ENCODE data around the gene TYMP. TPM values are rescaled to one million over a fixed set of nuclear protein-coding genes. Genes with fewer than 3 reads are reported as not detected.

The TYMP gene
- total RNA-seq, 6 experiments from 2014 or later, result 30.6 to 223 (median 88.2) TPM

- H3K4me1 ChIP-seq, result no peaks in the 10 kb centered on the region
Measured at GRCh38 chr22:50517495-50518260, 12.1 kb downstream of the TYMP start.

GRCh38 chr22:50516891-50517290 is 12.9 kb downstream of the TYMP start:
- DNase-seq, result no peak
- intact Hi-C loops (cut with DNase I), result no loop called here
- no peak for TF ChIP-seq POLR2A (IDR thresholded peaks at IDR 0.05)
- no peak for TF ChIP-seq CTCF (IDR thresholded peaks at IDR 0.05)
- WGBS (ENCODE audit: insufficient coverage, low coverage, low lambda C conversion rate, missing lambda C conversion rate), result 81% methylated on average over 8 of the region's 16 CpGs
- H3K9me3 ChIP-seq, result no peaks in the 10 kb centered on the region
- no peak overlapping the region for H3K4me3 ChIP-seq
- H3K4me1 ChIP-seq, result no peaks in the 10 kb centered on the region
- H3K36me3 ChIP-seq, result peaks cover 0 to 7% (median 4%) of the 10 kb centered on the region in 4 donors
- ATAC-seq, result peak in 1 of 4 donors; percentile 10
- H3K27ac ChIP-seq, result no peak overlapping the region
- H3K27me3 ChIP-seq, result no peaks in the 10 kb centered on the region

More at GRCh38 chr22:50517495-50518260, 12.1 kb downstream of the TYMP start:
- DNase-seq (no peak), ATAC-seq (no peak)
- no peak overlapping the region for H3K27ac ChIP-seq
- 80% methylated on average over 1 of the region's 20 CpGs for WGBS (ENCODE audit: insufficient coverage, low coverage, low lambda C conversion rate, missing lambda C conversion rate)
- TF ChIP-seq CTCF (IDR thresholded peaks at IDR 0.05), result no peak
- no peak overlapping the region for H3K4me3 ChIP-seq
- intact Hi-C loops (cut with DNase I), result no loop called here
- H3K36me3 ChIP-seq, result peaks cover 0 to 14% (median 4%) of the 10 kb centered on the region in 4 donors
- no peaks in the 10 kb centered on the region for H3K9me3 ChIP-seq
- H3K27me3 ChIP-seq, result no peaks in the 10 kb centered on the region

DNA sequence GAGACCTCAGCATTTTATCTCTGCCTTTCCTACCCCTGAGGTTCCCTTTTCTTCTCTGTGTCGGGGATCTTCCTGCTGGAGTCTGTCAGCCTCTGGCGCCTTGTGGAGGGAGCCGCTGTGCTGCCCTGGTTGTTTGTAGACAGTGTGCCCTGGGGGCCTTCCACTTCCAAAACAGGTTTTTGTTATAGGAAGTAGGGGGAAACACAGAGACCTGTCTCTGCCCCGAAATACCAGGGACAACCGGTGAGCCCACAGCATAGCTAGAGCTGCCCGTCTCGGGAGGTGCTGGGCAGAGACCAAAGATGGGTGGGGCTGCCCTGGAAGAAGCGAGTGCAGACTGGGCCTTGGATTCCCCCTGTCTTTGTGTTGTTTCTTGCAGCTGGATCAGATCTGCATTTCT is 13.7 kb downstream of the TYMP start:
- Histone ChIP-seq H3K4me1 (no peaks in the 10 kb centered on the region), H3K4me3 (no peak overlapping the region), H3K27me3 (no peaks in the 10 kb centered on the region), H3K27ac (no peak overlapping the region), H3K9me3 (no peaks in the 10 kb centered on the region), H3K36me3 (peaks cover 0 to 5% (median 3%) of the 10 kb centered on the region in 4 donors)
- intact Hi-C loops (cut with DNase I), result no loop called here
- TF ChIP-seq CTCF (IDR thresholded peaks at IDR 0.05) (no peak), POLR2A (IDR thresholded peaks at IDR 0.05) (no peak)
- WGBS (ENCODE audit: insufficient coverage, low coverage, low lambda C conversion rate, missing lambda C conversion rate), result 95% methylated on average over 4 of the region's 8 CpGs
- ATAC-seq (no peak), DNase-seq (no peak)

DNA sequence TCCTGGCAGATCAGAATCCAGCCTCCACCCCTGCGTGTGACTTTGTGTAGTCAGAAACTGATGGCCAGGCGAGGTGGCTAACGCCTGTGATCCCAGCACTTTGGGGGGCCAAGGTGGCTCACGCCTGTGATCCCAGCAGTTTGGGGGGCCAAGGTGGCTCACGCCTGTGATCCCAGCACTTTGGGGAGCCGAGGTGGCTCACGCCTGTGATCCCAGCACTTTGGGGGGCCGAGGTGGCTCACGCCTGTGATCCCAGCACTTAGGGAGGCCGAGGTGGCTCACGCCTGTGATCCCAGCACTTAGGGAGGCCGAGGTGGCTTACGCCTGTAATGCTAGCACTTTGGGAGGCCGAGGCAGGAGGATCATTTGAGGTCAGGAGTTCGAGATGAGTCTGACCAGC is 16.6 kb downstream of the TYMP start:
- no peak for TF ChIP-seq POLR2A (IDR thresholded peaks at IDR 0.05)
- TF ChIP-seq CTCF (IDR thresholded peaks at IDR 0.05), result no peak
- Histone ChIP-seq H3K36me3 (peaks cover 0 to 1% (median 0%) of the 10 kb centered on the region in 4 donors), H3K4me3 (no peak overlapping the region), H3K27me3 (no peaks in the 10 kb centered on the region), H3K9me3 (no peaks in the 10 kb centered on the region), H3K4me1 (peaks cover 0 to 10% (median 0%) of the 10 kb centered on the region in 4 donors), H3K27ac (no peak overlapping the region)
- DNase-seq (no peak), ATAC-seq (no peak)
- intact Hi-C loops (cut with DNase I), result no loop called here
- WGBS (ENCODE audit: insufficient coverage, low coverage, low lambda C conversion rate, missing lambda C conversion rate), result 96% methylated on average over 10 of the region's 15 CpGs
